GM13977 (cell line): ENCODE results near the gene TBC1D22A.

ENCODE experiments used
- DNase-seq: peaks from one replicate; pipeline ENCODE4 v3.0.0; 2012; ENCODE audit warnings: low spot score
- CTCF ChIP-seq: IDR thresholded peaks from 2 replicates; pipeline ENCODE4 v1.5.1; 2012; ENCODE audit warnings: mild to moderate bottlenecking, control low read depth; ENCODE audit not compliant: insufficient read depth; ENCODE audit errors: extremely low read depth, missing control alignments
- in situ Hi-C: fragments of 300-500 bp; cut with MboI; formaldehyde crosslinking; loops from one replicate; pipeline ENCODE4 v1.12.0; 2022; ENCODE audit warnings: low sequenced_read_pairs, low pct_unique_long_range_greater_than_20kb, mixed read lengths, inconsistent platforms; ENCODE audit not compliant: unreplicated experiment

The TBC1D22A gene

GRCh38 chr22:46854125-46854870 lies 91.8 kb downstream of the TBC1D22A start:
- no peak for TF ChIP-seq CTCF
- in situ Hi-C loops = no loop called here
- no peak for DNase-seq

GRCh38 chr22:46855681-46856080 lies 93.2 kb downstream of the TBC1D22A start:
- TF ChIP-seq CTCF = no peak
- in situ Hi-C loops = no loop called here
- DNase-seq = no peak

- no peak for DNase-seq
- in situ Hi-C loops = no loop called here
- TF ChIP-seq CTCF = no peak
Observed at GRCh38 chr22:46856661-46857060, 94.2 kb downstream of the TBC1D22A start.

GRCh38 chr22:46857142-46857884 lies 94.9 kb downstream of the TBC1D22A start:
- in situ Hi-C loops = no loop called here
- no peak for TF ChIP-seq CTCF
- no peak for DNase-seq

GRCh38 chr22:46857885-46858143 lies 95.4 kb downstream of the TBC1D22A start:
- TF ChIP-seq CTCF = no peak
- in situ Hi-C loops = no loop called here
- DNase-seq = no peak

GRCh38 chr22:46858181-46858771 lies 95.8 kb downstream of the TBC1D22A start:
- DNase-seq = no peak
- TF ChIP-seq CTCF = no peak
- in situ Hi-C loops = no loop called here
